Epithelial cell of prostate (primary cell): ENCODE data around the gene KRTAP29-1.

Source experiments
- DNase-seq: peaks from one replicate; pipeline ENCODE4 v3.0.0-alpha.2; 2011; ENCODE audit warnings: low read depth, low spot score
- H3K27ac ChIP-seq: fragments of 450-650 bp; 2 replicates; pipeline ENCODE4 v1.5.1; 2017; ENCODE audit warnings: mild to moderate bottlenecking

KRTAP29-1 gene

GRCh38 chr17:41329279-41329948, 26.8 kb upstream of the KRTAP29-1 start:
- no peak overlapping the region for H3K27ac ChIP-seq
- DNase-seq: no peak

- no peak overlapping the region for H3K27ac ChIP-seq
- DNase-seq: no peak
Measured at GRCh38 chr17:41328207-41328606, 25.6 kb upstream of the KRTAP29-1 start.

- H3K27ac ChIP-seq: no peak overlapping the region
- DNase-seq: no peak
Measured at GRCh38 chr17:41327411-41328120, 24.9 kb upstream of the KRTAP29-1 start.

DNA sequence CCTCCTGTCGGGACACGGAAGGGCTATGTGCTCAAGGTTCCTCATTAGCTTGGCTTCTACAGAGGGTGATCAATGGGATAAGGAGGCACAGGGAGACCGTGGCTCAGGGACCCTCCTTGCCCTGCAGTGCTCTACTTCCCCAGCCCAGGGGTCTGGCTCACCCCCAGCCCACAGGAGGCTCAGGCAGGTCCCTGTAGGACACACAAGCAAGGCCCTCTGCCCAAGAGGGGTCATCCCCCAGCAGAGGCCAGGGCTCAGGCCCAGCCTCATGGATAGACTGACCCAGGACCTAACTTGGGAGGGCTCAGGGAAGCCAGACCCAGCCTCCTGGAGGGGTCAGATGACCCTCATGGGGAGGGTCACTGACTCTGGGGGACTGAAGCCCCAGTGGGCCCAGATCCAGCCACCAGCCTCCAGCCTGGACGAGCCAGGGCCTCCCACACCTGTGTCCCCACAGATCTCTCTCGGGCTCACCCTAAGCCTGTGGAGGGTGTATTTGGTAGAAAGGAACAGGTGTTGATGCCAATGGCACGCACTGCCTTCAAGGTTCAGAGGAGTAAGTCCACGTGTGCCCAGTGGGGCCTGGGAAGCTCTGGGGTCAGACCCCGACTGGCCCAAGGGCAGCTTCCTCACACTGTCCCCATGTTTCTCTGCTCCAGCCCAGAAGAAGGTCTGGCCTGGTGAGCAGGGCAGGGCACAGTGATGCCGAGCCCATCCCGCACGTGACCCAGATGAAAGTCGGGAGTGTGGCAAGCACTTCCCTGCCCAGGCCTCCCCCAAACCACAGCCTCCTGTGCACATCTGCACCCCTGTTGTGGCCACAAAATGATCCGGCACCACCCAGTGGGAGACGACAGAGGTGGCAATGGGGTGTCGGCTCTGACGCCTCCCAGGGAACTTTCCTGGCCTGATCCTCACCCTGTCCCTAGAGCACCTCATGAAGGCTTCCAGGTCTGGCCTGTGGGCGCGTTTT, 23.8 kb upstream of the KRTAP29-1 start:
- H3K27ac ChIP-seq: no peak overlapping the region
- DNase-seq: no peak

- no peak overlapping the region for H3K27ac ChIP-seq
- DNase-seq: no peak
Measured at GRCh38 chr17:41325611-41326010, 23.0 kb upstream of the KRTAP29-1 start.

GRCh38 chr17:41325126-41325525, 22.5 kb upstream of the KRTAP29-1 start:
- H3K27ac ChIP-seq: no peak overlapping the region
- DNase-seq: no peak

- no peak overlapping the region for H3K27ac ChIP-seq
- no peak for DNase-seq
Measured at GRCh38 chr17:41324180-41325075, 21.8 kb upstream of the KRTAP29-1 start.

- no peak for DNase-seq
- no peak overlapping the region for H3K27ac ChIP-seq
Measured at GRCh38 chr17:41322903-41323895, 20.5 kb upstream of the KRTAP29-1 start.

- no peak overlapping the region for H3K27ac ChIP-seq
- DNase-seq: peak; percentile 26
Measured at GRCh38 chr17:41322094-41322902, 19.6 kb upstream of the KRTAP29-1 start.

DNA sequence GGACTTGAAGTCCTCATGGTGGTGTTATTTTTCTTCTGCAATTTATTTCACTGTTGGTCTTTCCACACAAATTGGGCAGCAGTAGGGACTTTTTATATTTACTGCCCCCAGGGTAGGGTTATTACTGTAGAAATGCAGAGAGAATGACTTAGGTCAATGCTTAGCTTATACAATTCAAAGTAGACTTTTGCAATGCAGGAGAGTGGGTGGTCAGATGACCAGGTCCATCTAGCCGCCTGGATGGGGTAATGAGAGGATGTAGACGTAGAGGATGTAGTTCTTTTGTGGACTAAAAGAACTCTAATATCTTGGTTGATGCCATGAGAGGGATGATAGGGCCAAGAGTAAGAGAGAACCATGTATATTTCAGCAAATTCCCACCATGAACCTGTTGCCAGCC, 15.6 kb upstream of the KRTAP29-1 start:
- no peak for DNase-seq
- no peak overlapping the region for H3K27ac ChIP-seq

- no peak overlapping the region for H3K27ac ChIP-seq
Measured at GRCh38 chr17:41315814-41316445, 13.3 kb upstream of the KRTAP29-1 start.

GRCh38 chr17:41315204-41315794, 12.6 kb upstream of the KRTAP29-1 start, which contains the start of gene KRTAP17-1:
Gene KRTAP17-1 (minus strand): TSS chr17:41315710. CDS start chr17:41315650, 60 bp downstream.
- DNase-seq: no peak
- H3K27ac ChIP-seq: no peak within 1 kb of the TSS

More at GRCh38 chr17:41315814-41316445, 13.3 kb upstream of the KRTAP29-1 start:
- DNase-seq: peak; percentile 57

DNA sequence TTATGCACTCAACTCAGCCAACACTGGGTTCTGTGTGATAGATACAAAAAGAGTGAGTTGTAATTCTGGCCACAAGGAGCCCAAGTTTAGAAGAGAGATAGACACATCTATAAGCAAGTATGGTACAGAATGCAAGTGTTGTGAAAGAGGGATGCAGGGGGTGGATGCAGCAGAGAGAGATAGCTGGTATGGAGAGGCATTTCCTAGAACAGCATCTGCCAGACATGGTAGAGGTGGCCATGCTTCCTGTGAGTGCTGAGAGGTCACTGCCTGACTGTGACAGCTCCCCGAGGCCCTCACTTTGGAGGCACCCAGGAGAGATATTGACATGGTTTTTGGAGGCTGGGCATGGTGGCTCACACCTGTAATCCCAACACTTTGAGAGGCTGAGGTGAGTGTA, 8.5 kb upstream of the KRTAP29-1 start:
- DNase-seq: no peak
- no peak overlapping the region for H3K27ac ChIP-seq

- no peak within 1 kb of the TSS for H3K27ac ChIP-seq
- DNase-seq: no peak
Measured at GRCh38 chr17:41308918-41309359, 6.3 kb upstream of the KRTAP29-1 start, which contains the start of gene KRTAP16-1. Gene KRTAP16-1 (minus strand): TSS chr17:41309309. CDS start chr17:41309253, 56 bp downstream.

DNA sequence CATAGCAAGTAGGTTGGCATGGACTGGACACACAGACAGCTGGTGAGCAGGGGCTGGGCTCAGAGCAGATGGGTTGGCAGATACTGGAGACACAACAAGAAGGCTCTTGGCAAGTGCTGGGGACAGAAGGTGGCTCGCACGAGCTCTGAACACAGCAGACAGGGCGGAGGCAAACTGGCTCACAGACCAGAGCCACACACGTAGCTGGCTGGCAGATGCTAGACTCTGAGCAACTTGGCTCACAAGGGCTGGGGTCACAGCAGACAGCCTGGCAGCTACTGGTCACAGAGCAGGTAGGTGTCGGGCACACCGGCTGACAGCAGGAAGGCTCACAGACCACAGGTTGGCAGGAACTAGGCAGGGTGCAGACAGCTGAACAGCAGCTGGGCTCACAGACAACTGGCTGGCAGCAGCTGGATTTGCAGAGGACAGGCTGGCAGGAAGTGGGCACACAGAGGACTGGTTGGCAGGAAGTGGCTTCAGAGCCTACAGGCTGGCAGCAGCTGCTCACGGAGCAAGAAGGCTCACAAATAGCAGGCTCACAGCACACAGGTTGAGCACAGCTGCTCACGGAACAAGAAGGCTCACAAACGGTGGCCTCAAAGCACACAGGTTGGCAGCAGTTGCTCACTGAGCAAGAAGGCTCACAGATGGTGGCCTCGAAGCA, 5.7 kb upstream of the KRTAP29-1 start:
- no peak overlapping the region for H3K27ac ChIP-seq
- DNase-seq: no peak

DNA sequence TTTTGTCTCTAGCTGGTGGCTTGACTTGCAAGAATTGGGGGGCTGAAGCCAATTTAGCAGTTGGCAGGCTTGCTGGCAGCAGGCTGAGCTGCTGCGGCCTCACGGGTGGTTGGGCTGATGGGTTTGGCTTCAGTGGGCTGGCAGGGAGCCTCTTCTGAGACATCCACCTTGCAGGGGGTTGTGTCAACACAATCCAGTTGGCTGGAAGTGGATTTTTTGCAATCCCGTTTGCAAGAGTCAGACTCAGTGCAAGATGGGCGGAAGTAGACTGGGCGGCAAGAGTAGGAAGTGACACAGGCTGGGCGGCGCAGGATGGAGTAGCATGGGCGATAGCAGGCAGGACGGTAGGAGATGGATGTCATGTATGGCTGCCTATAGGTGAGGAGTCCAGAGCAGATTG, 5.0 kb upstream of the KRTAP29-1 start:
- no peak overlapping the region for H3K27ac ChIP-seq
- no peak for DNase-seq
